Stomach smooth muscle (tissue), 2 donors: ENCODE data around the gene SPATA2.
"Not testable (repeated sequence)": the region's sequence is repeated elsewhere in the genome, so short reads cannot be mapped to it uniquely, and the experiment has no call there.

Source experiments
- H3K27ac ChIP-seq: one replicate; pipeline ENCODE4 v1.7.0; 2013; ENCODE audit warnings: mild to moderate bottlenecking, low read length, inconsistent platforms
- H3K27me3 ChIP-seq, 2 donors: one replicate each; pipeline ENCODE4 v1.7.0; 2013; ENCODE audit warnings: low read length in 2 of 2; ENCODE audit not compliant: insufficient read depth in 2 of 2, control insufficient read depth in 1 of 2
- H3K36me3 ChIP-seq, 2 donors: one replicate each; pipeline ENCODE4 v1.7.0; 2013; ENCODE audit warnings: low read length in 2 of 2; ENCODE audit not compliant: control insufficient read depth in 2 of 2, insufficient read depth in 2 of 2
- H3K4me1 ChIP-seq: one replicate; pipeline ENCODE4 v1.7.0; 2013; ENCODE audit warnings: low read length; ENCODE audit not compliant: control insufficient read depth, insufficient read depth
- H3K4me3 ChIP-seq, 2 donors: one replicate each; pipeline ENCODE4 v1.7.0; 2013; ENCODE audit warnings: low read length in 2 of 2
- H3K9ac ChIP-seq, 2 donors: one replicate each; pipeline ENCODE4 v1.7.0; 2013; ENCODE audit warnings: low read length in 2 of 2, mild to moderate bottlenecking in 1 of 2
- H3K9me3 ChIP-seq, 2 donors: one replicate each; pipeline ENCODE4 v1.7.0; 2013; ENCODE audit warnings: low read length in 2 of 2; ENCODE audit not compliant: control insufficient read depth in 2 of 2
- donor health status: healthy.
- donor health status: Pancreatic carcinoma.

The SPATA2 gene

DNA sequence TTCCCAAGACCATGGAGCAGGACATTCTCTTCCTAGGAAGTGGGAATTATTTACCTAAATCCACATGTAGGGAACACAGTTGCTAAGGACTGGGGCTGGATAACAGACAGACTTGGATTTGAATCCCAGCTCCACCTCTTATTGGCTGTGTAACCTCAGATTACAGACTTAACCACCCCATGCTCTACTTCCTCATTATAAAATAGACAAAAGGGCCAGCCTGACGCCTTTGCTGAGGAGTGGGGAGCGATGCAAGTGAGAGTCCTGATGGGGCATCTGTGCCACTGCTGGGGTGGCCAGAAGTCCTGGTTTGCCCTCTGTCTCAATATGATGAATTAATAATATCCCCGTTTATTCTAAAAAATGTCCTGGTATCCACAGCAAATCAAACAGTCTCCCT, 46.8 kb downstream of the SPATA2 start:
- H3K4me1 ChIP-seq: peaks cover 7% of the 10 kb centered on the region
- H3K4me3 ChIP-seq: no peak overlapping the region
- peaks cover 9 to 22% of the 10 kb centered on the region in 2 donors for H3K36me3 ChIP-seq
- no peaks in the 10 kb centered on the region for H3K9me3 ChIP-seq
- H3K27me3 ChIP-seq: no peaks in the 10 kb centered on the region
- no peak overlapping the region for H3K27ac ChIP-seq
- H3K9ac ChIP-seq: no peak overlapping the region

DNA sequence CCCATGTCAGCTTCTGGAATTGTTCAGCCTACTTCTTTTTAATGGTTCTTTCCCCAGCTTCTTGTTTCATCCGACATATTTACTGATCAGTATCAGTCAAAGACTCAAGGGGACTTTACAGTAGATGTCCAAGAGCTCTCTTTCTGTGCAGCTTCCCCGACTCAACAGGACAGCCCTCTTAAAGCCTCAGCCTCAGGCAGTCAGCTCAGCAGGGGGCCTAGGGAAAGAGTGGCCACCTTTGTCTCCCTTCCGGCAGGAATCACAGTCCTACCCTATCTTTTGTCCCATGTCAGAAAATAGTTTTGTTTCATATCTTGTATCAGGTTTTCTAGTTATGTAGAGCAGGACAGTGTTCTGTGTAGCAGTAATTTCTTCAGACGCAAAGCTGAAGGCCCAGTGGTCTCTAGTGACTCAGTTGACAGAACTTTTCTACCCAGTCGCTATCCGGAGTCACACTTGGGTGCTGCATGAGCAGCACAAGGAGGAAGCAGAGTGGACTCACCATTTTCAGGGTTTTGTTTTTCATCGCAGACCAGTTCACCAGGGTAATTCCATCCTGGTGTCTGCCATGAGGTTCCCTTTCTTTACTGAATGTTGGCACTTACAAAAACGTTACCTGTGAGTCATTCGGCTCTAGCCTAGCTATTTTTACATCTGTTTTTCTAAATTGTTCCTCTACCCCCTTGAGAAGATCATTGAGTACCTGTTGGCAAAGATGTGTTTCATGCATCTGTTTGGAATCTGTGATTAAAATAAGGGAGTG, 47.7 kb downstream of the SPATA2 start:
- Histone ChIP-seq H3K9ac (no peak overlapping the region), H3K9me3 (no peaks in the 10 kb centered on the region), H3K36me3 (peaks cover 9 to 22% of the 10 kb centered on the region in 2 donors), H3K27ac (no peak overlapping the region), H3K27me3 (no peaks in the 10 kb centered on the region), H3K4me3 (no peak overlapping the region), H3K4me1 (peaks cover 7% of the 10 kb centered on the region)

DNA sequence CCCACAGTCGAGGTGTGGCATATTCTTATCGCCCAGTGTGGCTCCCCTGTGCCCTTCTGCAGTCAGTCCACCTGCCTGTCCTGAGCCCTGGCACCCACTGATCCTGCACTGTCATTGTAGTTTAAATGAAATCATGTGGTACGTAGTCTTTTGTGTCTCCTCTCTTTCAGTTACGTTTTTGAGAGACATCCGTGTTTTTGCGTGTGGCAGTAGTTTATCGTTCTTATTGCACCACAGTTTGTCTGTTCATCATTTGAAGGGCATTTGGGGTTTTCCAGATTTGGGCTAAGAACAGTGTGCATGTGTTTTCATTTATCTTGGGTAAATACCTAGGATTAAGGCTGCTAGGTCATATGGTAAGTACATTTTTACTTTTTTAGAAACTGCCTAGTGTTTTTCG, 49.3 kb downstream of the SPATA2 start:
- H3K36me3 ChIP-seq: peaks cover 11 to 22% of the 10 kb centered on the region in 2 donors
- H3K4me3 ChIP-seq: no peak overlapping the region
- no peaks in the 10 kb centered on the region for H3K9me3 ChIP-seq
- peaks cover 7% of the 10 kb centered on the region for H3K4me1 ChIP-seq
- no peaks in the 10 kb centered on the region for H3K27me3 ChIP-seq
- H3K9ac ChIP-seq: no peak overlapping the region
- no peak overlapping the region for H3K27ac ChIP-seq

DNA sequence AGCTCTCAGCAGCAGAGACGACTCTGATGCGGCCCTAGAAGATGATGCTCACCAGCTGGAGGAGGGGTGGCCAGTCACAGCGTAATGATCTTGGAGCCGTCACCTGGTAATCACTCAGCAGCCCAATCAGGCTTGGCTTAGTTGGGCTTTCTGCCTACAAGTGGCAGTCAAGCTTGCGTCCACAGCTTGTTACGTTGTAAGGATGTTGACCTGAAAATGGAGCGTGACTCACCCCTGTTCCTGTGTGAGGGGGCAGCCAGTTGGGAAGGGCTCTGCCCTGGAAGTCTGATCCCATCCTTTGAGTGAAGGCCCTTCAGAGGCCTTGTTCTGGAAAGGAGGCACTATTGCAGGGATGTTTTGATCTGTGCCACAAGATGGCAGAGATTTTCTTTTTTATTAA, 49.8 kb downstream of the SPATA2 start:
- Histone ChIP-seq H3K36me3 (peaks cover 11 to 22% of the 10 kb centered on the region in 2 donors), H3K27me3 (no peaks in the 10 kb centered on the region)

DNA sequence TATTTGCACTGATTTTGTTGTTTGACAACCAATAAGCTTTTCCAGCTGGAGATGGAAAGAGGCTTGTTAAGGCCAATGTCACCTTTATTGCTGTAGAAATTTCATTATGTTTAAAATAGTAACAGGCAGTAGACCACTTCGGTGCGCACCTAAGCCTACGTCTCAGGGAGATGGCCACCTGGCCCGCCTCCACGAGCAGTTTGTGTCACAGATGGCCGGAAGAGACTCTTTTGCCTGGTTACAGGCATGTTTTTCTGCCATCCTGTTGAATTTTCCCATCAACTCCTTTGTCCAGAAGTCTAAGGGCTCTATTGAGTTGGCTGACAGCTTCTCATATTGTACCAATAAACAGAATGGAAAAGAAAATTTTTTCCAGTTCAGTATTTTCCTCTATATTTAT, 51.7 kb downstream of the SPATA2 start:
- H3K9me3 ChIP-seq: no peaks in the 10 kb centered on the region
- H3K9ac ChIP-seq: no peak overlapping the region
- peaks cover 17 to 27% of the 10 kb centered on the region in 2 donors for H3K36me3 ChIP-seq
- H3K27ac ChIP-seq: no peak overlapping the region
- H3K4me1 ChIP-seq: peaks cover 7% of the 10 kb centered on the region
- H3K4me3 ChIP-seq: no peak overlapping the region
- no peaks in the 10 kb centered on the region for H3K27me3 ChIP-seq

More for the DNA sequence above, 49.8 kb downstream of the SPATA2 start:
- H3K27ac ChIP-seq: no peak overlapping the region
- no peak overlapping the region for H3K9ac ChIP-seq
- no peak overlapping the region for H3K4me3 ChIP-seq
- no peaks in the 10 kb centered on the region for H3K9me3 ChIP-seq
- H3K4me1 ChIP-seq: peaks cover 7% of the 10 kb centered on the region

DNA sequence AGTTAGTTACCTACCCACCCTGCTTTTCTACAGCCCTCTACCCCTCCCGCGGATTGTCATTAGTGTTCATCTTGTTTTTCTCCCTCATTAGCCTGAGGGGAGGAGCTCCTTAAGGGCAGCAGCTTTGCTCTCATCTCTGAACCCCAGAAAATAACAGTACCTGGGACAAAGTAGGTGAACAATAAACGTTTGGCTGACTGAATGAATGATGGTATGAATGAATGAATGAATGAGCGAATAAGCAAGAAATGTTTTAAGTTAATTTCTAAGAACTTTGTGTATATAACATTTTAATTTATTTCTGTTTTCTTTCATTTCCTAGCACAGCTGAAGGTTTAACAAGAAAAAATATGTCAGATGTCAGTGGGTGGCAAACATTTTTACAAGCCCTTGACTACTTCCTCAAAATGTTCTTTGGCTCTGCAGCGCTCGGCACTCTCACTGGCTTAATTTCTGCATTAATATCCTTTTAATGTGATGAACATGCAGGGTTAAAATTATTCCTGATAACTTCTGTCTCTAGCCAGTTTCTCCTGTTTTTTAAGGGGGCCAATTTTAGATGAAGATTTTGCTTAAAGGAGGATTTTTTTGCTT, 52.6 kb downstream of the SPATA2 start:
- H3K36me3 ChIP-seq: peaks cover 12 to 22% of the 10 kb centered on the region in 2 donors
- no peaks in the 10 kb centered on the region for H3K27me3 ChIP-seq
- no peaks in the 10 kb centered on the region for H3K4me1 ChIP-seq
- no peak overlapping the region for H3K4me3 ChIP-seq
- H3K9me3 ChIP-seq: no peaks in the 10 kb centered on the region
- H3K27ac ChIP-seq: no peak overlapping the region
- no peak overlapping the region for H3K9ac ChIP-seq

DNA sequence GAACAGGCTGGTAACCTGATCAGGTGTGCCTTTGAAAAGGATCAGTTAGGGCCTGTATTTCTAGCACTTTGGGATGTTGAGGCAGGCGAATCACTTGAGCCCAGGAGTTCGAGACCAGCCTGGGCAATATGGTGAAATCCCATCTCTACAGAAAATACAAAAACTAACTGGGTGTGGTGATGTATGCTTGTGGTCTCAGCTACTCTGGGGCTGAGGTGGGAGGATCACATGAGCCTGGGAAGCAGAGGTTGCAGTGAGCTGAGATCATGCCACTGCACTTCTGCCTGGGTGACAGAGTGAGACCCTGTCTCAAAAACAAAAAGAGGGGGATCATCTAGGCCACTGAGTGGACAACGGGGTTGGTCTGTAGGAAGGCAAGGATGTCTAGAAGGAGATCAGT, 54.1 kb downstream of the SPATA2 start:
- not testable (repeated sequence) for H3K9me3 ChIP-seq, H3K27ac ChIP-seq, H3K4me3 ChIP-seq, H3K27me3 ChIP-seq, H3K9ac ChIP-seq, H3K4me1 ChIP-seq
- peaks cover 15 to 28% of the 10 kb centered on the region in 2 donors for H3K36me3 ChIP-seq

DNA sequence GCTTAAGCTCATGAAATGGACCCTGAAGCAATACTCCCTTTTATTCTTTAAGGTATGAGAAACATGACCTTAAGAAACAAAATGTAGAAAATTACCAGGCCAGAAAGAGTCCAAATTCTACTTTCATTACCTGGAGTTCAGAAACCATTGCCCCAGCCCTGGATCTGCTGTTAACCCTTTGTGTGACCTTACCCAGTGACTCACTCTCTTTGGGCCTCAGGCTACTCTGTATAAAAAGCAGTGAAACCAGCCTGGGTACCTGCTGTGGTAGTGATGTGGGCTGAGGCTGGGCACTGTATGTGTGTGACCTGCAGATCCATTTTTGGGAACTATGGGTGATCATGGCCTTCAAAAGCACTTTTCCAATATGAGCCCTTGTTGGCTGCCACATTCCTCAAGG, 55.5 kb downstream of the SPATA2 start:
- H3K9me3 ChIP-seq: no peaks in the 10 kb centered on the region

DNA sequence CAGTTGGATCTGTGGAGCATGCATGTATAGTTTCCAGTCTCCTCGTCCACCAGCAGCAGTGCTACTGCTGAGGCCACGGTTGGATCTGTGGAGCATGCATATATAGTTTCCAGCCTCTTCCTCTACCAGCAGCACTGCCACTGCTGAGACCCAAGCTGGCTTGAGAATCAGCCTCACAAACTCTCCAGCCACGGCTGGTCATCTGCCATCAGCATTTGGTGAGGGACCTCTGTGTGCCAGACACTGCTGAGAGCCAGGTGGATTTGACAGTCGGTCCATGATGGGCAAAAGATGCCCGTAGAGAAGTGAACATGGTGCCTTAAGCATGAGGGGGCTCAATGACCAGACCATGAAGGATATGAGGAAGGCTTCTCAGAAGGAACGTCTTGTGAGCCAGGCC, 56.3 kb downstream of the SPATA2 start:
- no peaks in the 10 kb centered on the region for H3K9me3 ChIP-seq
- H3K4me1 ChIP-seq: no peaks in the 10 kb centered on the region
- no peak overlapping the region for H3K27ac ChIP-seq
- no peak overlapping the region for H3K9ac ChIP-seq
- H3K4me3 ChIP-seq: no peak overlapping the region
- no peaks in the 10 kb centered on the region for H3K27me3 ChIP-seq
- peaks cover 16 to 30% of the 10 kb centered on the region in 2 donors for H3K36me3 ChIP-seq

More for the DNA sequence above, 55.5 kb downstream of the SPATA2 start:
- H3K27ac ChIP-seq: no peak overlapping the region
- H3K27me3 ChIP-seq: no peaks in the 10 kb centered on the region
- H3K4me1 ChIP-seq: no peaks in the 10 kb centered on the region
- no peak overlapping the region for H3K9ac ChIP-seq
- H3K4me3 ChIP-seq: no peak overlapping the region
- peaks cover 18 to 29% of the 10 kb centered on the region in 2 donors for H3K36me3 ChIP-seq

DNA sequence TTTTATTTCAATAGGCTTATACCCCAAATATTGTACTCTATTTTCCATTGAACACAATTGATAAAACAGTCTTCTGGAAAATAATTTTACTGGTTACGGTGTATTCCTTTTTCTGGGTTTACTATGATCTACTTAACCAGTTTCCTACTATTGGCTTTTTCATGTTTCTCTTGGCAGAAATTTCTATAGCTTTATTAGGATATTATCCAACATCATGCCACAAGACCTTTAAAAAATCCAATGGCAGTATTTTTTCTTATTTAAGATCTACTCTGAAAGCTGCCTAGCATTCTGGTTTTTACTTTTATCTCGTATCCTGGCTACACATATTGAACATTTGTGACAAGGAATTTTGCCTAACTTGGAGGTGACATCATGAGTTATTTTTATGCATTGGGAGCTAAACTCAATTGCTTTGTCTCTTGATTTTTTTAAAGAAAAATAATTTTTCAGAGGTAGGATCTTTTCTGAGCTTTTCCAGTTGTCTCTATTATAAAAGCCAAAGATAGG, 57.2 kb downstream of the SPATA2 start:
- Histone ChIP-seq H3K9me3 (no peaks in the 10 kb centered on the region), H3K27ac (no peak overlapping the region), H3K9ac (no peak overlapping the region), H3K4me1 (no peaks in the 10 kb centered on the region), H3K36me3 (peaks cover 21 to 36% of the 10 kb centered on the region in 2 donors), H3K4me3 (no peak overlapping the region), H3K27me3 (no peaks in the 10 kb centered on the region)

DNA sequence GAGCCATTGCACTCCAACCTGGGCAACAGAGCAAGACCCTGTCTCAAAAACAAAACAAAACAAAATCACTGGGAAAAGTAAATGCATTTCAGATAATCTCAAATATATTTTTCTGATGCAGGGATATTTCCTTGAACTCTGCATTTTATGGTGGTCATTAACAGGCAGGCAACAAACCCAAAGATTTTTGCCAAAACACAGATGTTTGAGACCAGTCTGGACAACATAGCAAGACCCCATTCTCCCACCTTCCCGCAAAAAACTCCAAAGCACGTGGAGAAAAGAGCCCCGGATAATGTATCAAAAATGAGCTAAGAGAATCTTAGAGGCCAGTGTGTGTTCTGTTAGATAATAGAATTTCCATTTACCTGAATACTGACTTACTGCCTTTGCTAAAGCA, 58.4 kb downstream of the SPATA2 start:
- H3K36me3 ChIP-seq: peaks cover 21 to 36% of the 10 kb centered on the region in 2 donors
- H3K9ac ChIP-seq: no peak overlapping the region

More for the DNA sequence above, 58.4 kb downstream of the SPATA2 start:
- Histone ChIP-seq H3K27me3 (no peaks in the 10 kb centered on the region), H3K27ac (no peak overlapping the region), H3K4me1 (no peaks in the 10 kb centered on the region), H3K4me3 (no peak overlapping the region), H3K9me3 (no peaks in the 10 kb centered on the region)
